ENCODE data around the gene AADACL4. TPM values are rescaled to one million over a fixed set of nuclear protein-coding genes. Genes with fewer than 3 reads are reported as not detected.

The AADACL4 gene
- total RNA-seq, 2 donors from 2014 or later: not detected

DNA sequence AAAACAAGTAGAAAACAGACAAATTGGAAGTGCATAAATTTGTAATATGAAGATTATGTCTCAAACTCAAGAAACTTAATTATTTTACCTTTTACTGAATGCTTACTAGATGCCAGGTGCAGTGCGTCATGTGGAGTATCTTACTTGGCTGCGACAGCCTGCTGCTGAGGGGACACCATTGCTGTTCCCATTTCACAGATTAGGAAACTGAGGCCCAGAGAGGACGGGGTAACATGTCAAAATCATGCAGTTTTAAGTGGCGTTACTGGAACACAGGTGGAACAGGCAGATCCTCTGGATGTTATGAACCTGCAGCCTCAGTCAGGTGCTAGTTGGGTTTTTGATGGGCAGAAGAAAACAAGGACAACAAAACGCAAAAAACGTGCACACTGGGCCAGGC lies 18.6 kb upstream of the AADACL4 start:
- H3K36me3 Mint-ChIP-seq (ENCODE audit: insufficient read depth in 2 of 2): no peaks in the 10 kb centered on the region
- no peak for DNase-seq
- no peak overlapping the region for H3K4me3 Mint-ChIP-seq
- no peak for ATAC-seq (replicated peaks in 1 of 2)
- H3K9me3 Mint-ChIP-seq: no peaks in the 10 kb centered on the region
- no peak overlapping the region for H3K27ac Mint-ChIP-seq
- no peaks in the 10 kb centered on the region for H3K27me3 Mint-ChIP-seq (ENCODE audit: low read depth)
- H3K4me1 Mint-ChIP-seq (ENCODE audit: low read depth): peaks cover 8% of the 10 kb centered on the region

DNA sequence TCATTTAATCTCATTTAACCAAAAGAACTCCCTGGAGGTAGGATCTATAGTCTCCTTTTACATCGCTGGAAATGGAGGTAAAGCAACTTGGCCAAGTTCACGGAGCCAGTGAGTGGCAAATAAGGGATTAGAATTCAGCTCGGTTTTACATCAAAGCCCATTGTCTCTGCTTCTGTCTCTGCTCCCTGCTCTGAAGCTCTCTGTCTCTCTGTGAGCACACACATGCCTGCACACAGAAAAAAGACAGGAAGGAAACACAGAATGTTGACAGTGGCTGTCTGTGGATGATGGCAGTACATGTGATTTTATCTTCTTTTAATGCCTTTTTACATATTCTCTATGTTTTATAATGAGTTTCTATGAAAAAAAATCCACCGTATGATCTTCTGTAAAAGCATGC lies 17.0 kb upstream of the AADACL4 start:
- H3K4me1 Mint-ChIP-seq (ENCODE audit: low read depth): no peaks in the 10 kb centered on the region
- H3K27me3 Mint-ChIP-seq (ENCODE audit: low read depth): no peaks in the 10 kb centered on the region
- no peak for ATAC-seq (replicated peaks in 1 of 2)
- H3K27ac Mint-ChIP-seq: no peak overlapping the region
- H3K36me3 Mint-ChIP-seq (ENCODE audit: insufficient read depth in 2 of 2): no peaks in the 10 kb centered on the region
- H3K9me3 Mint-ChIP-seq: no peaks in the 10 kb centered on the region
- DNase-seq: no peak
- H3K4me3 Mint-ChIP-seq: no peak overlapping the region

GRCh38 chr1:12627296-12627695 lies 16.6 kb upstream of the AADACL4 start:
- no peaks in the 10 kb centered on the region for H3K4me1 Mint-ChIP-seq (ENCODE audit: low read depth)
- no peak overlapping the region for H3K27ac Mint-ChIP-seq
- H3K4me3 Mint-ChIP-seq: no peak overlapping the region
- no peaks in the 10 kb centered on the region for H3K36me3 Mint-ChIP-seq (ENCODE audit: insufficient read depth in 2 of 2)
- DNase-seq (no peak), ATAC-seq (replicated peaks in 1 of 2) (no peak)
- H3K27me3 Mint-ChIP-seq (ENCODE audit: low read depth): no peaks in the 10 kb centered on the region
- H3K9me3 Mint-ChIP-seq: no peaks in the 10 kb centered on the region

DNA sequence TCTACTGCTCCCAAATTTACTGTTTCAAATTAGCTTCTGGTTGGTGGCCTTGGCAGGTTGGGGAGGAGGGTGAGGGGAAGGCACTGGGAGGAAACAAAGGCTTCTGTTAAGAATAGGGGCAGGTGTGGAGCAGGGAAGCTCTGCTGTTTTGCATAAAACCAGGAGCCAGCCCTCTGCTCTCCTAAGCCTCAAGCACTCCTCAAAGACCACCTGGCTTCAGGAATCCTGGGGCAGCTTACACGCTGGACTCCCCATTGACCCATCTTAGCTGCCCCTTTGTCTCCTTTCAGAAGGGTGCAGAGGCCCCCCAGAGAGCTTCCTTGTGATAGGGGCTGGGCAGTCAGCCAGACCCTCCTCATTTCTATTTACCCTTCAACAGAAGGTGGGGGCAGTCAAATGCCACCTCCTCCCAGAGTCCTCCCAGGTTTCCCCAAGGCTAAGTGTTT lies 14.4 kb upstream of the AADACL4 start:
- Mint-ChIP-seq H3K4me1 (ENCODE audit: low read depth) (no peaks in the 10 kb centered on the region), H3K4me3 (no peak overlapping the region), H3K9me3 (no peaks in the 10 kb centered on the region), H3K36me3 (ENCODE audit: insufficient read depth in 2 of 2) (no peaks in the 10 kb centered on the region), H3K27ac (no peak overlapping the region), H3K27me3 (ENCODE audit: low read depth) (peaks cover 5% of the 10 kb centered on the region)
- ATAC-seq (replicated peaks in 1 of 2): no peak
- no peak for DNase-seq

- Mint-ChIP-seq H3K27ac (no peak overlapping the region), H3K36me3 (ENCODE audit: insufficient read depth in 2 of 2) (no peaks in the 10 kb centered on the region), H3K4me1 (ENCODE audit: low read depth) (no peaks in the 10 kb centered on the region), H3K27me3 (ENCODE audit: low read depth) (peaks cover 5% of the 10 kb centered on the region), H3K9me3 (no peaks in the 10 kb centered on the region), H3K4me3 (no peak overlapping the region)
- ATAC-seq (replicated peaks in 1 of 2) (no peak), DNase-seq (no peak)
These were observed 13.7 kb upstream of the AADACL4 start for GRCh38 chr1:12629985-12630760.

DNA sequence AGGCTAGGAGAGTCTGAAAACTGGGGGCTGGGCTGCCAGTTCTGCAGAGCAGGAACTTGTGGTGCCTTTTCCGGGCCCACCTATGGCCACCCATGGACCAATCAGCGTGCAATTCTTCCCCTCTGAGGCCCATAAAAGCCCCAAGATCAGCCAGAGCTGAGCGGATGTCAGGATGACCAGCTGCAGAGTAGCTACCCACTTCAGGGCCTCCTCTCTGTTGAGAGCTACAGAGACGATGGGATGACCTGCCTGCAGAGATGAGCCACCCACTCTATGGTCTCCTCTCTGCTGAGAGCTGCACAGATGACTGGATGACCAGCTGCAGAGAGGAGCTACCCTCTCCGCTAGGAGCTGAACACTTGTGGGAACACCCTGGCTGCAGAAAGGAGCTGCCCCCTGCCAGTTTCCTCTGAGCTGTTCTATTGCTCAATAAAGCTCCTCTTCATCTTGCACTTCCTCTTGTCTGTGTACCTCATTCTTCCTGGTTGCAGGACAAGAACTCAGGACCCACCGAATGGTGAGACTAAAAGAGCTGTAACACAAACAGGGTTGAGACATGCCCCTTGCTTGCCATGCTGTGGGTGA lies 12.8 kb upstream of the AADACL4 start:
- ATAC-seq (replicated peaks in 1 of 2) (no peak), DNase-seq (no peak)
- no peaks in the 10 kb centered on the region for H3K4me1 Mint-ChIP-seq (ENCODE audit: low read depth)
- no peaks in the 10 kb centered on the region for H3K9me3 Mint-ChIP-seq
- H3K27me3 Mint-ChIP-seq (ENCODE audit: low read depth): peaks cover 5% of the 10 kb centered on the region
- no peak overlapping the region for H3K4me3 Mint-ChIP-seq
- H3K27ac Mint-ChIP-seq: no peak overlapping the region
- no peaks in the 10 kb centered on the region for H3K36me3 Mint-ChIP-seq (ENCODE audit: insufficient read depth in 2 of 2)

DNA sequence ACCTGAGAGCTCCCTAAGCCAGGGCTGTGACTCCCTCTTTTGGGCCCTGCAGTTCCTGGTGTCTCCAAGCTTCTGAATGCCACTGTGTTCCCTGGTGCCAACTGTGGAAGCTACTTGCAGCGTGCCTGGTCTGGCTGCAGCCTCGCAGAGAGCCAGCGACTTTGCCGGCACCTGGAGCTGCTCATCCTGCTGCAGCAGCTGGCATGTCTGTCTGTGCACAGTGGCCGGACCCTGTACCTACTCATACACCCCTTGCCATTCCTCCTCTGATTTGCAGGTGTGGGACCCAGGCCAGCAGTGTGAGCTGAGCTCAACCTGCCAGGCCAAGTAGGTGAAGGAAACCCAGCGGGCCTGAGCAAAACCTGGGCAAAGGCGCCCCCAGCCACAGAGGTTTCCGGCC lies 12.3 kb upstream of the AADACL4 start:
- H3K9me3 Mint-ChIP-seq: no peaks in the 10 kb centered on the region
- no peak for ATAC-seq (replicated peaks in 1 of 2)
- no peak overlapping the region for H3K27ac Mint-ChIP-seq
- no peaks in the 10 kb centered on the region for H3K36me3 Mint-ChIP-seq (ENCODE audit: insufficient read depth in 2 of 2)
- no peaks in the 10 kb centered on the region for H3K4me1 Mint-ChIP-seq (ENCODE audit: low read depth)
- no peak for DNase-seq
- H3K27me3 Mint-ChIP-seq (ENCODE audit: low read depth): peaks cover 5% of the 10 kb centered on the region
- H3K4me3 Mint-ChIP-seq: no peak overlapping the region

- H3K4me1 Mint-ChIP-seq (ENCODE audit: low read depth): no peaks in the 10 kb centered on the region
- peaks cover 5% of the 10 kb centered on the region for H3K27me3 Mint-ChIP-seq (ENCODE audit: low read depth)
- no peak overlapping the region for H3K4me3 Mint-ChIP-seq
- no peak overlapping the region for H3K27ac Mint-ChIP-seq
- ATAC-seq (replicated peaks in 1 of 2) (no peak), DNase-seq (no peak)
- H3K36me3 Mint-ChIP-seq (ENCODE audit: insufficient read depth in 2 of 2): peaks cover 0 to 3% of the 10 kb centered on the region in 2 donors
- H3K9me3 Mint-ChIP-seq: peaks cover 0 to 2% of the 10 kb centered on the region in 2 donors
These were observed 9.7 kb upstream of the AADACL4 start for GRCh38 chr1:12634156-12634555.

DNA sequence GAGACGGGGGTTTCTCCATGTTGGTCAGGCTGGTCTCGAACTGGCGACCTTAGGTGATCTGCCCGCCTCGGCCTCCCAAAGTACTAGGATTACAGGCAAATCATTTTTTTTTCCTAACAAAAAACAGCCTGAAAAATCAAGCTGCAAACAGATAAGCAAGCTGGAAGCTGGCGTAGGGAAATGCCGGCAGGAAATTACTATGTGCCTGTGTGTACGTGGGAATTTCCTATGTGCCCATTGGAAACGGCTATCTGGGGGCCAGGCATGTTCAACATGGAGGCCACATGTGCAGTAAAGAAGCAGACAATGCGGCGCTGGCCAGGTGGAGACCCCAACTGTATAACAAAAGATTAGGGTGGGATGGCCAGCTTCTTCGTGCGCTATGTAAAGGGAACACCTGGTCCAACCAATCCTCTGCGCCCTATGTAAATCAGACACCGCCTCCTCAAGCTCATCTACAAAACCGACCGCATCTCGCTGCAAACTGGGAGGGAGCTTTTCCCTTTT lies 9.1 kb upstream of the AADACL4 start:
- peaks cover 0 to 4% of the 10 kb centered on the region in 2 donors for H3K9me3 Mint-ChIP-seq
- peaks cover 0 to 6% of the 10 kb centered on the region in 2 donors for H3K36me3 Mint-ChIP-seq (ENCODE audit: insufficient read depth in 2 of 2)
- ATAC-seq (replicated peaks in 1 of 2) (no peak), DNase-seq (no peak)
- H3K4me1 Mint-ChIP-seq (ENCODE audit: low read depth): no peaks in the 10 kb centered on the region
- no peak overlapping the region for H3K4me3 Mint-ChIP-seq
- H3K27ac Mint-ChIP-seq: no peak overlapping the region
- peaks cover 5% of the 10 kb centered on the region for H3K27me3 Mint-ChIP-seq (ENCODE audit: low read depth)

- no peak for DNase-seq
- ATAC-seq (replicated peaks in 1 of 2): no peak
- H3K27ac Mint-ChIP-seq: no peak overlapping the region
- H3K4me1 Mint-ChIP-seq (ENCODE audit: low read depth): no peaks in the 10 kb centered on the region
- peaks cover 5% of the 10 kb centered on the region for H3K27me3 Mint-ChIP-seq (ENCODE audit: low read depth)
- H3K4me3 Mint-ChIP-seq: no peak overlapping the region
- H3K36me3 Mint-ChIP-seq (ENCODE audit: insufficient read depth in 2 of 2): peaks cover 5 to 20% of the 10 kb centered on the region in 2 donors
- peaks cover 5% of the 10 kb centered on the region in 2 donors for H3K9me3 Mint-ChIP-seq
These were observed 7.6 kb upstream of the AADACL4 start for GRCh38 chr1:12636098-12636950.

- Mint-ChIP-seq H3K27ac (no peak overlapping the region), H3K4me1 (ENCODE audit: low read depth) (no peaks in the 10 kb centered on the region), H3K27me3 (ENCODE audit: low read depth) (peaks cover 2% of the 10 kb centered on the region), H3K9me3 (peaks cover 6 to 9% of the 10 kb centered on the region in 2 donors), H3K4me3 (no peak overlapping the region), H3K36me3 (ENCODE audit: insufficient read depth in 2 of 2) (peaks cover 5 to 20% of the 10 kb centered on the region in 2 donors)
- ATAC-seq (replicated peaks in 1 of 2): no peak
- no peak for DNase-seq
These were observed 6.2 kb upstream of the AADACL4 start for GRCh38 chr1:12637693-12638092.

DNA sequence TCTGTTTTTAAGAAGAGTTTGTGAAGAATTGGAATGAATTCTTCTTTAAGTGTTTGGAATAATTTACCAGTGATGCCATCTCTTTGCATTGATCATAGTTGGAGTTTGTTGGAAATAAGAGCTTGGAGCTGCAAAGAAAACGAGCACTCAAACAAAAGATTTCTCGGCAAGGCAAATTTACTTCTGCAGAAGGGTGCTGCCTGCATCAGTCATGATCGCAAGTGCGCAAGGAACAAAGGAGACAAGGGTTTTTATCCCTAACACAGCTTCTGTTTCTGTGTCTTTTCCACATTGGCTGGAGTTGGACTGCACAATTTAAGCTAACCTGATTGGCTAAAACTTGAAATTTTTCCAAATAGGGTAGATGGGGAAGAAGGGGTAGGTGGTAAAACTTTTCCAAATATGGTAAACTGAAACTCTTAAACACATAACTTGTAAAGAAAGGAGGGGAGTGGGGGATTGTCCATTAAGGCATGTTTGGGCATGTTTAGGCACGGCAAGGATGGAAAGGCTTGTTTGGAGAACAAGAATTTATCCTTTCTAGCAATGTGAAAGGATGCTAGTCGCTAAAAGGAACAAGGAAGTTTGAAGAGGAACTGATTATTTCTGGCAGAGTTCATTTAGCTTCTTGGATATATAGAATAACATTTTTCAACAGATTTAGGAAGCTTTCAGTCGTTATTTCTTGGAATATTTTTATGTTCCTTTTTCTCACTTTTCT lies 3.5 kb upstream of the AADACL4 start:
- Mint-ChIP-seq H3K9me3 (peaks cover 6 to 9% of the 10 kb centered on the region in 2 donors), H3K4me3 (no peak overlapping the region), H3K4me1 (ENCODE audit: low read depth) (no peaks in the 10 kb centered on the region), H3K27me3 (ENCODE audit: low read depth) (no peaks in the 10 kb centered on the region), H3K27ac (no peak overlapping the region), H3K36me3 (ENCODE audit: insufficient read depth in 2 of 2) (peaks cover 5 to 20% of the 10 kb centered on the region in 2 donors)
- DNase-seq (no peak), ATAC-seq (replicated peaks in 1 of 2) (no peak)

GRCh38 chr1:12640958-12641272 lies 3.0 kb upstream of the AADACL4 start:
- H3K4me3 Mint-ChIP-seq: no peak overlapping the region
- H3K4me1 Mint-ChIP-seq (ENCODE audit: low read depth): no peaks in the 10 kb centered on the region
- no peak overlapping the region for H3K27ac Mint-ChIP-seq
- no peak for DNase-seq
- H3K36me3 Mint-ChIP-seq (ENCODE audit: insufficient read depth in 2 of 2): peaks cover 5 to 20% of the 10 kb centered on the region in 2 donors
- no peaks in the 10 kb centered on the region for H3K27me3 Mint-ChIP-seq (ENCODE audit: low read depth)
- ATAC-seq (replicated peaks in 1 of 2): no peak
- H3K9me3 Mint-ChIP-seq: peaks cover 6 to 9% of the 10 kb centered on the region in 2 donors

All from activated T-cell treated with anti-CD3 and anti-CD28 coated beads, Interleukin-2, amount 50 U/mL, for 72 hours (primary cell).